HFFc6 (cell line): ENCODE measurements around the gene AKT3. TPM values are rescaled to one million over a fixed set of nuclear protein-coding genes. Genes with fewer than 3 reads are reported as not detected.
A peak's percentile ranks its signal among the peaks of the same experiment; 100 is the strongest.

Source experiments
- DNase-seq: peaks from one replicate; pipeline ENCODE4 v3.0.0-alpha.2; 2018
- H3K27ac Mint-ChIP-seq: 2 replicates; pipeline ENCODE4 v1.8.0; 2020; ENCODE audit warnings: mild to moderate bottlenecking, mixed read lengths
- H3K27me3 Mint-ChIP-seq: 2 replicates; pipeline ENCODE4 v1.8.0; 2021; ENCODE audit warnings: mild to moderate bottlenecking, moderate library complexity, mixed read lengths; ENCODE audit not compliant: insufficient read depth
- H3K36me3 Mint-ChIP-seq: 2 replicates; pipeline ENCODE4 v1.8.0; 2021; ENCODE audit warnings: low read depth, mixed read lengths
- H3K4me1 Mint-ChIP-seq: 2 replicates; pipeline ENCODE4 v1.8.0; 2020; ENCODE audit warnings: low read depth, mixed read lengths
- H3K4me3 Mint-ChIP-seq: 2 replicates; pipeline ENCODE4 v1.8.0; 2020; ENCODE audit warnings: mild to moderate bottlenecking, moderate library complexity, mixed read lengths
- H3K9me3 Mint-ChIP-seq: 2 replicates; pipeline ENCODE4 v1.8.0; 2020; ENCODE audit warnings: mild to moderate bottlenecking, mixed read lengths
- total RNA-seq, 6 experiments: library from RNA; stranded (reverse); fragmentation: NEBNext Ultra II Directional; extraction: Animal tissue kit (Norgen Biotek cat#: 25700); gene quantifications; 2 replicates in 1 of 6; 3 replicates in 5 of 6; pipeline ENCODE4 v1.2.3, GENCODE V29; 2021
- TF ChIP-seq, protein P1 (sequence below): fragments of 200-600 bp; sonication (generic); IDR thresholded peaks from 2 replicates; pipeline ENCODE4 v1.5.0; 2021; ENCODE audit warnings: antibody characterized with exemption, mild to moderate bottlenecking

The AKT3 gene
- total RNA-seq, 6 experiments from 2014 or later = 66.8 to 85.4 (median 75.1) TPM

GRCh38 chr1:243638186-243638585 is 211.9 kb downstream of the AKT3 start:
- TF ChIP-seq, protein P1, sequence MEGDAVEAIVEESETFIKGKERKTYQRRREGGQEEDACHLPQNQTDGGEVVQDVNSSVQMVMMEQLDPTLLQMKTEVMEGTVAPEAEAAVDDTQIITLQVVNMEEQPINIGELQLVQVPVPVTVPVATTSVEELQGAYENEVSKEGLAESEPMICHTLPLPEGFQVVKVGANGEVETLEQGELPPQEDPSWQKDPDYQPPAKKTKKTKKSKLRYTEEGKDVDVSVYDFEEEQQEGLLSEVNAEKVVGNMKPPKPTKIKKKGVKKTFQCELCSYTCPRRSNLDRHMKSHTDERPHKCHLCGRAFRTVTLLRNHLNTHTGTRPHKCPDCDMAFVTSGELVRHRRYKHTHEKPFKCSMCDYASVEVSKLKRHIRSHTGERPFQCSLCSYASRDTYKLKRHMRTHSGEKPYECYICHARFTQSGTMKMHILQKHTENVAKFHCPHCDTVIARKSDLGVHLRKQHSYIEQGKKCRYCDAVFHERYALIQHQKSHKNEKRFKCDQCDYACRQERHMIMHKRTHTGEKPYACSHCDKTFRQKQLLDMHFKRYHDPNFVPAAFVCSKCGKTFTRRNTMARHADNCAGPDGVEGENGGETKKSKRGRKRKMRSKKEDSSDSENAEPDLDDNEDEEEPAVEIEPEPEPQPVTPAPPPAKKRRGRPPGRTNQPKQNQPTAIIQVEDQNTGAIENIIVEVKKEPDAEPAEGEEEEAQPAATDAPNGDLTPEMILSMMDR = no peak

DNA sequence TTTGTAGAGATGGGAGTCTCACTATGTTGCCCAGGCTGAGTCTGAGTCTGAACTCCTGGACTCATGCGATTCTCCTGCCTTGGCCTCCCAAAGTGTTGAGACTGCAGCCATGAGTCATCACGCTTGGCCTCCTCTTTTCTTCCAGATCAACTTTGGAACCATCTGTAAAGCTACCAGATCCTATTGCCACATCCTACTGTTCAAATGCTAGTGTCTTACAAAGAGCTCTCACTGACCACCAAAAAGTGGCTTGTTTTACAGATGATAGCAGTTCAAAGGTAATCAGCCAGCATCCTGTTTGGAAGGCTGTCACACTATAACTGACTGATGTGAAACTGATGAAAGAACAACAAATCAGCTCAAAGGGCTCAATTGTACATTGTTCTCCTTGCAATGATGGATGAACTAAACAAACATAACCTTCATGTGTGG is 221.6 kb downstream of the AKT3 start:
- TF ChIP-seq, protein P1 = no peak
- H3K9me3 Mint-ChIP-seq = no peaks in the 10 kb centered on the region; the same call in 1 of the 2 replicates
- no peak overlapping the region for H3K4me3 Mint-ChIP-seq
- H3K36me3 Mint-ChIP-seq = peaks cover 73% of the 10 kb centered on the region
- no peak for DNase-seq
- no peaks in the 10 kb centered on the region; the same call in none of the 2 replicates for H3K27me3 Mint-ChIP-seq
- H3K27ac Mint-ChIP-seq = no peak overlapping the region
- peaks cover 15% of the 10 kb centered on the region for H3K4me1 Mint-ChIP-seq

More at GRCh38 chr1:243638186-243638585, 211.9 kb downstream of the AKT3 start:
- H3K27ac Mint-ChIP-seq = no peak overlapping the region
- peaks cover 3% of the 10 kb centered on the region; the same call in 1 of the 2 replicates for H3K9me3 Mint-ChIP-seq
- H3K36me3 Mint-ChIP-seq = peaks cover 29% of the 10 kb centered on the region
- H3K27me3 Mint-ChIP-seq = peaks cover 2% of the 10 kb centered on the region; the same call in 1 of the 2 replicates
- no peak overlapping the region for H3K4me3 Mint-ChIP-seq
- peaks cover 7% of the 10 kb centered on the region; the same call in 1 of the 2 replicates for H3K4me1 Mint-ChIP-seq
- DNase-seq = no peak

- Mint-ChIP-seq H3K27me3 (no peaks in the 10 kb centered on the region; the same call in none of the 2 replicates), H3K36me3 (peaks cover 76% of the 10 kb centered on the region), H3K4me1 (peaks cover 55% of the 10 kb centered on the region), H3K9me3 (no peaks in the 10 kb centered on the region; the same call in 1 of the 2 replicates), H3K4me3 (no peak overlapping the region), H3K27ac (peak overlapping the region; percentile 62)
- peak; percentile 62 for DNase-seq
- TF ChIP-seq, protein P1 = no peak
Measured at GRCh38 chr1:243623841-243624240, 226.2 kb downstream of the AKT3 start.

DNA sequence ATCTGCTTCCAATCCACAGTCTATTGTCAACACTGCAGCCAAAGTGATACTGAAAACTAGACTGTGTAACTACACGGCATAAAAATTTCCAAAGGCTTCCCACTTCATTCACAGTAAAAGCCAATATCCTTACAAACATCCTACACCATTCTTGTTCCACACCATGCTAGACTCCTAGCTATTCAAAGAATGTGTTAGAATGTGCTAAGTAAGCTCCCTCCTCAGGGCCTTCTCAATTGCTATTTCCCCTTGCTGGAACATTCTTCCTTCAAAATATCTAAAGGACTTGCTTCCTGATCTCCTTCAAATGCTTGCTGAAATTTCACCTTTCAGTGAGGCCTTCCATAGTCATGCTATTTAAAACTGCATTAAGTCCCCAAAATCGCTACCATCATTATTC is 228.1 kb downstream of the AKT3 start:
- Mint-ChIP-seq H3K9me3 (no peaks in the 10 kb centered on the region; the same call in 1 of the 2 replicates), H3K27ac (no peak overlapping the region), H3K27me3 (no peaks in the 10 kb centered on the region; the same call in 1 of the 2 replicates), H3K4me3 (no peak overlapping the region), H3K36me3 (peaks cover 72% of the 10 kb centered on the region), H3K4me1 (peaks cover 57% of the 10 kb centered on the region)
- peak; percentile 9 for DNase-seq
- TF ChIP-seq, protein P1 = no peak

- Mint-ChIP-seq H3K36me3 (peaks cover 62% of the 10 kb centered on the region), H3K4me3 (no peak overlapping the region), H3K9me3 (no peaks in the 10 kb centered on the region; the same call in 1 of the 2 replicates), H3K27me3 (no peaks in the 10 kb centered on the region; the same call in 1 of the 2 replicates), H3K4me1 (peaks cover 57% of the 10 kb centered on the region), H3K27ac (no peak overlapping the region)
- TF ChIP-seq, protein P1 = no peak
- no peak for DNase-seq
Measured at GRCh38 chr1:243620096-243620495, 229.9 kb downstream of the AKT3 start.
